GM12872 (cell line): Measurements from ENCODE around the gene TMPRSS6.
A peak's percentile ranks its signal among the peaks of the same experiment; 100 is the strongest.

ENCODE experiments used
- CTCF ChIP-seq: IDR thresholded peaks from 3 replicates; pipeline ENCODE4 v1.5.1; 2011; ENCODE audit warnings: low read depth, mild to moderate bottlenecking, low read length, moderate library complexity; ENCODE audit not compliant: insufficient read depth

The TMPRSS6 gene

DNA sequence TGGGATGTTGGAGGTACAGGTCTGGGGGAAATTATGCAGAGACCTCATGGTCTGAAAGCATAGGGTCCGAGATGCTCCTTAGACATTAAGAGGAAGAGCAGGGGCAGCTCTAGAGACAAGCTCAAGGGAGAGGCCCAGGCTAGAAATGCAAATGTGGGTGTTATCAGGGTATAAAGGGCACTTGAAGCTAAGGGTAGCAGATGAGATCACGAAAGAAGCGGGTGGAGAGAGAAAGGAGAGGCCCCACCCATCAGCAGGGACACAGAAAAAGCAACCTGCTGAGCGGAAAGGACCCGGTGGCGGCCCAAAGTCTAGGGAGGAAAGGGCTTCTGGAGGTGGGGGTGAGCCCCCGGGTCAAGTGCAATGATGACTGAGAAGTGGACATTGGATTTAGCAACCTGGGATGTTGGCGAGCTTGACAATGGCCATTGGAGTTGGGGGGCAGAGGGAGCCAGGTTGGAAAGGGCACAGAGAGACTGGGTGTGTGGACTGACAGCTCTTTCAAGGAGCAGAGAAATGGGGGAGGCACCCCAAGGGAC, 8.9 kb downstream of the TMPRSS6 start:
- TF ChIP-seq CTCF, result no peak

DNA sequence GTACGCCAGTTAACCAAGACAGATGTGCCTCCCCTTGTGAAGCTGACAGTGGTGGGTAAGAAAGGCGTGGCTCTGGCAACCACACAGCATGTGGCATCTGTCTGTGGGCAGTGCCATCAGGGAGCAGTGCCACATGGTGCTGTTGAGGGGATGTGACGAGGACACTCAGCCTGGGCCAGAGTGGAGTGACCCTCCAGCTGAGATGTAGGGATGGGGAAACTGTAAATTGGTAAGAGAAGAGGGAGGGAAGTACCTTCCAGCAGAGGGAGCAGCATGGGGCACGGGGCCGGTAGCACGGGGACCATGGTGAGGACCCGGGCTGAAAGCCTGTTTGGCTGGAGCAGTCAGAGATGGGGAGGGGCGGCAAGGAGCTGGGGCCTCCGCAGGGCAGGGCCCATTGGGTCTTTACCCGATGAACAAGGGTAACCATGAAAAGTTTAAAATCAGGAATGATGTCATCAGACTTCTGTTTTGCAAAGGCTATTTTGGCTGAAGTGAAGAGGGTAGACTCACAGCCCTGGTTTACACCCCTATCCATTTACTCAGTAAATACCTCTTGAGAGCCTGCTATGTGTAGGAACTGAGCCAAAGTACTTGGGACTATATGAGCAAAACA, 10.4 kb downstream of the TMPRSS6 start:
- TF ChIP-seq CTCF, result peak; percentile 37; the same call in 2 of the 3 replicates

- no peak for TF ChIP-seq CTCF
Observed at GRCh38 chr22:37097346-37097745, 12.2 kb downstream of the TMPRSS6 start.

DNA sequence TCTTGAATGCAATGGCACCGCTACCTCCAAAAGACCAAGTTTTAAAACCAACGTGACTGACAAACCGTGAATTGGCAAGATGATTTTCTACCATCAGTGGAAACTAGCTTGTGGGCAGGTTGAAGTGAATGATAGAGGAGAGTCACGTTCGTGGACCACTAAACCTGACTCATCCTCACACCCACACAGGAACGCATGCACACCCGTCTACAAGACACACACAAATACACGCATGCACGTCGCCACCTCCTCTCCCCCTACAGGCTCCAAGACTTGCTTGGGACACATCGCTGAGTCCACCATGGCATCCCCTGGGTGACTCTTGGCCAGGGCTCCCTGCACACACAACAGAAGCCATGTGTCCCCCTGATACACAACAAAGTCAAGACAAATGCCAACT, 14.4 kb downstream of the TMPRSS6 start:
- TF ChIP-seq CTCF, result no peak

DNA sequence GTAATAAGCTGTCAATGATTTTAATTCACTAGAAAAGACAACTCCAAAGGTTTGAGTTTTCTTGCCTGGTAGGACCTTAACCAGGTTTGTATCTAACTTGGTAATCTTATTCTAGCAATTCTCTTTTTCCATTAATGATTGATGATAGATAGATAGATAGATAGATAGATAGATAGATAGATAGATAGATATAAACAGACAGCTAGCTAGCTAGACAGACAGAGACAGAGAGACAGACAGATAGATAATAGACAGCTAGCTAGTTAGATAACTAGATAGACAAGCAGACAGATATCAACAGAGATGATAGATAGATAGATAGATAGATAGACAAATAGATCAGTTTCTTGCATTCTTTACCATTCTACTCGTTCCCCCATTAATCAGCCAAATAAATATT, 15.3 kb downstream of the TMPRSS6 start:
- TF ChIP-seq CTCF, result no peak

DNA sequence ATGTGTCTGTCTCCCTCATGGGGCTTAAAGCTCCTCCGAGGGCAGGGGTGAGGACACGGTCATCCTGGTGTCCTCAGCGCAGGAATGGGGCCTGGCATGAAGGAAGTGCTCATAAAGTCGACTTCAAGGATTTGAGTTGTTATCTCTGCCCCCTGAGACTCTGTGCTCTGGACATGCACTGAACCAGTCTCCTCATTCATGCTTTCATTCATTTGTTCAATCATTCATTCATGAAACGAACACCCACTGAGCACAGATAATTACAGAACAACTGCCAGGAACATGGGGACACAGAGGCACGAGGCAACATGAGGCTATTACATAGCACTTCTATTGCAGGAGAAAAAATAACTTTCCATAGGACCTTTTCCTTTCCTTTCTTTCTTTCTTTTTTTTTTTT, 16.5 kb downstream of the TMPRSS6 start:
- no peak for TF ChIP-seq CTCF

- no peak for TF ChIP-seq CTCF
Observed at GRCh38 chr22:37091994-37092393, 17.5 kb downstream of the TMPRSS6 start.
